GM18508 (cell line): ENCODE results near the gene SERTM1.

ENCODE experiments used
- ATAC-seq: cut with Tn5 transposase; IDR thresholded peaks from one replicate; pipeline ENCODE4 v1.9.1; 2021; ENCODE audit warnings: moderate number of reproducible peaks; ENCODE audit not compliant: insufficient read depth, unreplicated experiment

The SERTM1 gene

DNA sequence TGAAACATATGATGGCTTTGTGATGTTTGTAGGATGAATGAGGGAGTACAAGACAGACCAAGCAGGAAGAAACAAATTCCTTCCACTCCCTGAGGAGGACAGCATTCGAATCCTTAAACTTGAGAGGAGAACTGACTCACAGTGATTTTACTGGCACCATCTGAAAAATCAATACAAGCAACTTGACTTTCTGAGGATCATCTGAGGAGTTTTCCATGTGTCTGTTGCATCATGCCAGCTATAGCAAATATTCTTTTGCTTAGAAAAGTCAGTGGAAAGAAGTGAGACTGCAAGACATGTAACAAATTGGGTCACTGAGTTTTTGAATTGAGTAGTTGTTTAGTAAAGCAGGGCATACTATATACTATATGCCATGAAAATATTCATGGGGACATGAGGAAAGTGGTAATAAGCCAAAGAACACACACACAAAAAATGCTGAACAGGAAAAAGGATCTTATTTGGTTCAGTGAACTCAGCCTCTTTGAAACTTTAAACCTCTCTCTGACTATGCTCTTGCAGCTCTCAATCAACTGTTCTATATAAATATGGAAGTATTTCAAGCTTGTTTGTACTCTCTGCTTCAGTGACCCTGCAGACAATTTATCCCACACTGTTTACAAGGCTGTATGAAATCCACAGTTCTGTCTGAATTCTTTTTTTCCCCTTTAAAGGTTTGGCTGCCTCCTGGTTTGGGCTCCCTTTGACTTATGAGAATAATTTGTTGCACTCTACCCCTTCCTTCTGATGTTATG lies 35.5 kb downstream of the SERTM1 start:
- no peak for ATAC-seq

GRCh38 chr13:36710396-36710795 lies 36.6 kb downstream of the SERTM1 start:
- no peak for ATAC-seq

DNA sequence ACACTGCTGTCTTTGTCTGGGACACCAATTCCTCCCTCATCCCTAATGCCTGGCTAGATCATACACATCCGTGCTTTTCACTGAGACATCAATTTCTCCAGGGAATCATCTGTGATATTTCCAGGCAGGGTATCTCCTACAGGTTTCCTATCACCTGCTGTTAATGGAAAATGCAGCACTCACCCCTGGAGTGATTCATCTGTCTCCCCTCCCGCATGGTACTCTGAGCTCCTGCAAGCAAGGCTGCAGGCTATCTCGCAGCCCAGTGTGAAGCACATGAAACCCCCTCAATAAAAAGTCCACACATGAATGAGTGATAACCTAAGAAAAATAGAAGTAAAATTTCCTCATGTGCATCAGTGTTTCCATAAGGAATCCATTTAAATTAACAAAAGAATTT lies 38.5 kb downstream of the SERTM1 start:
- no peak for ATAC-seq

- ATAC-seq, result no peak
These were observed 39.0 kb downstream of the SERTM1 start for GRCh38 chr13:36712770-36713169.

- ATAC-seq, result no peak
These were observed 40.1 kb downstream of the SERTM1 start for GRCh38 chr13:36713887-36714286.

- no peak for ATAC-seq
These were observed 42.0 kb downstream of the SERTM1 start for GRCh38 chr13:36715841-36716240.

DNA sequence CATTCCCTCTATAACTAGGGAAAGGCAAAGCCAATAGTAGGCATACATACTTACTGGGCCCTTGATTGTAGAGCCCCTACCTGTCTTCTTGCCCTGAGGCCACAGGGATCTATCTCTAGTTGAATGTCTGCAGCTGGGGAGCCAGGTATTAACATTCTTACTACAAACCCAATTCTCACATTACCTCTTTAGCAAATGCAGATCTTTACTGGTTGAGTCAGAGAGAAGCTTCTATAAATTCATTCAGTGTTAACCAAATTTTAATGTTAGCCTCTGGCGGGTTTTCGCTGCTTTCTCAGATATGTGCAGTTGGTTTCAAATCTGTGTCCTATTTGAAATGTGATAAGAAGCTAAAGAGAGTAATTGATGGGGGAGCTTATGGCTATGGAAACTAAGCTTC lies 43.2 kb downstream of the SERTM1 start:
- ATAC-seq, result no peak

DNA sequence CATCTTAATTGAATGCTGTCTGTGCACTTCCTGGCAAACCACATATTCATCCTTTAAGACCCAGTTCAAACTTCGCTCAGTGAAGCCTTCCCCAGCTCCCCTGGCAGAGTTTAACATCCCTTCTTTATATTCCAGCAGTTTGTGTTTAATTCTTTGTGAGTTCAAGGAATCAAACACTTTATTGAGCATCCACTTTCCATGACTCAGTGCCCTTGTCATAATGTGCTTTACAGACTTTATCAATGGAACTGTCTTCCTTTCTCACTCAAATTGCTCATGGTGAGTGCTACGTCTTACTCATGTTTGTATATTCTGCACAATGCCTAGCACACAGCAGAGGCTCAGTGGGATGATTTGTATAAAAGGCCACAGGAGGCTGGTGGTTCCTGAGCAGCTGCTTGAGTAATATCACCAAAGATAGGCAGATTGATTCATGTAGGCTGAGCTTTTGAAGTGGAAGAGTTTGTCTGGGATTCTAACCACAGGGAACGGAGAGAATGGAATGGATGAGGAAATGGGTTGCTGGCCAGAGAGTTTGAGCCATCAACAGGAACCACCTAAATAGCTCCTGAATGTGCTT lies 44.2 kb downstream of the SERTM1 start:
- ATAC-seq, result no peak

DNA sequence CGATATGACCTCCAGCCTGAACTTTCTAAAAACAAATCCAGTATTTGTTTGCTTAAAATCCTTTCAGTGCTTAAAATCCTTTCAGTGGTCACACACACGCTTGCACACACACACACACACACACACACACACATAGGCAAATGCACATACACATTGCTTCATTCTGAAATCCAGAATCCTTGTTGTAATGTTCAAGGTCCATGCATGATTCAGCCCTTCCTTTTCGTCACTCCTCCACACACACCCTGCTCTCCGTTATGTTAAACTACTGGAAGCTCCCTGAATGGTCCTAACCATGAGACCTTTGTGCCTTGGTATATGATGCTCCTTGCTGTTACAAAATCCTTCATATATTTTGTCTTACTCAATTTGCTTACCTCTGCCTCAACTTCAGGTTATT lies 44.9 kb downstream of the SERTM1 start:
- ATAC-seq, result no peak

DNA sequence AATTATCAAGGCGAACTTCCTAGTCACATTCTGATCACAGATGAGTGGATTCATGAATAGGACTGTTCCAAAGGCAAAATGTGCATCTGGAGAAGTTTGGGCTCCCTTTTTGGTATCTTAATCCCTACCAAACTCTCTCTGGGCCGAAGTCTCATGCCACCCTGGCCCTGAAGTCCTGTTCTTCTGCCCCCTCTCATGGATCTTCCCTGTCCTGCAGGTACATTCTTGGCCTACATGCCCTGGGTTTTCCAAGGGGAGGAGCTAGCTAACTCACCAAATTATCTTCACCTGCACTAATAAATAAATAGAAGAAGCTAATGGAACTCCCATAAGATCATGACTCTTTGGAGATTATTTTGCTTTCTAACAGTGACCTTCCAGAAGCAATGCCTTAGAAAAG lies 50.3 kb downstream of the SERTM1 start:
- no peak for ATAC-seq

DNA sequence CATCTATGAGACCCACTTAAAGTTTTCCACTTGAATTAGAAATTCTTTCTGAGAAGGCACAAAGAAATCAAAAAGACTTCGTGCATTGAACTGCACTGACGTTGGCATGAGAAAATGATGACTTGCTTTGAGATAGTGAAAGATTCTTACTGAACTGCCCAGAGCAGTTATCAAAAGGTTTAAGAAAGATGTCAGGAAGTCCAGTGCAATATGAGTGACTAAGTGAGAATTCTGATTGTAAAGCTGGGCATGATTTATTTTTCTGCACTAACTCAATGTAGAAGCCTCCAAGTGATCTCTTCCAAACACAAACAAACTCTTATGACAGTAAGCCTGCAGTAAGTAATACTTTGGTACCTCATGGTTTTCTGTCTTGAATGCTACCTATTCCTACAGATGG lies 52.1 kb downstream of the SERTM1 start:
- ATAC-seq, result no peak

GRCh38 chr13:36728006-36728405 lies 54.2 kb downstream of the SERTM1 start:
- ATAC-seq, result no peak

GRCh38 chr13:36736119-36736726 lies 62.4 kb downstream of the SERTM1 start:
- no peak for ATAC-seq

- no peak for ATAC-seq
These were observed 63.8 kb downstream of the SERTM1 start for GRCh38 chr13:36737524-36738083.

DNA sequence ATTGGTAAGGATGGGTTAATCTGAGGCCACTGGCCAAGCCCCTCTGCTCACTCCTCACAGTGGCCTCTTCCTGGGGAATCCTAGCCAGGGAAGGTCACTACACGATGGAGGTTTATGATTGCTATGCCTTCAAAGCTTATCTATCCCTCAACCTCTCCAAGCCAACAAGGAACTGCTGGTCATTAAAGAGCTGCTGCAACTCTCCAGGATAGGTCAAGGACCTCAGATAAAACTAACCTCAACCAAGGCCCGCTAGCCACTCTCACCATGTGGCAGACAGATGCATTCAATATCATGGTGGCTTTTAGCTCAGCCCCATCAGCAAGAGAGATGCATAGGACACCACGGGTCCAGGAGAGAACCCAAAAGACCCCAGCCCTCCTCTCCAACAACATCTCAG lies 71.6 kb downstream of the SERTM1 start:
- no peak for ATAC-seq

- no peak for ATAC-seq
These were observed 72.2 kb downstream of the SERTM1 start for GRCh38 chr13:36746051-36746450.
